ENCODE results near the gene C3orf22. TPM values are rescaled to one million over a fixed set of nuclear protein-coding genes. Genes with fewer than 3 reads are reported as not detected.
"Not testable (repeated sequence)": the region's sequence is repeated elsewhere in the genome, so short reads cannot be mapped to it uniquely, and the experiment has no call there.

The C3orf22 gene
- total RNA-seq, 1 experiment from 2014 or later = not detected

- no peak overlapping the region for H3K4me3 ChIP-seq (ENCODE audit: low read length)
- H3K27me3 ChIP-seq (ENCODE audit: low read length) = no peaks in the 10 kb centered on the region
- no peak overlapping the region for H3K9ac ChIP-seq (ENCODE audit: low read length)
- no peaks in the 10 kb centered on the region for H3K79me2 ChIP-seq (ENCODE audit: low read length)
- H3K4me2 ChIP-seq (ENCODE audit: low read depth, low read length, poor library complexity, severe bottlenecking) = no peak overlapping the region
- H3K9me2 ChIP-seq (replicated peaks; ENCODE audit: insufficient read depth, low read length) = no peaks in the 10 kb centered on the region
- no peaks in the 10 kb centered on the region for H3K9me3 ChIP-seq (ENCODE audit: low read length)
- DNase-seq = no peak
- H4K20me1 ChIP-seq (ENCODE audit: insufficient read depth, low read depth, low read length) = no peaks in the 10 kb centered on the region
- H3K36me3 ChIP-seq (ENCODE audit: insufficient read depth, low read length) = no peaks in the 10 kb centered on the region
- H2AFZ ChIP-seq (ENCODE audit: low read length) = no peak overlapping the region
- no peaks in the 10 kb centered on the region for H3K4me1 ChIP-seq (ENCODE audit: low read length)
- no peak overlapping the region for H3K27ac ChIP-seq (ENCODE audit: low read length)
These were observed 20.9 kb downstream of the C3orf22 start for GRCh38 chr3:126537730-126538281.

- no peaks in the 10 kb centered on the region for H3K79me2 ChIP-seq (ENCODE audit: low read length)
- no peak for DNase-seq
- H3K4me3 ChIP-seq (ENCODE audit: low read length) = no peak overlapping the region
- no peaks in the 10 kb centered on the region for H3K27me3 ChIP-seq (ENCODE audit: low read length)
- no peaks in the 10 kb centered on the region for H3K36me3 ChIP-seq (ENCODE audit: insufficient read depth, low read length)
- H3K9ac ChIP-seq (ENCODE audit: low read length) = no peak overlapping the region
- H3K9me3 ChIP-seq (ENCODE audit: low read length) = no peaks in the 10 kb centered on the region
- no peak overlapping the region for H3K4me2 ChIP-seq (ENCODE audit: low read depth, low read length, poor library complexity, severe bottlenecking)
- no peak overlapping the region for H3K27ac ChIP-seq (ENCODE audit: low read length)
- H3K4me1 ChIP-seq (ENCODE audit: low read length) = no peaks in the 10 kb centered on the region
- H2AFZ ChIP-seq (ENCODE audit: low read length) = no peak overlapping the region
- H3K9me2 ChIP-seq (replicated peaks; ENCODE audit: insufficient read depth, low read length) = no peaks in the 10 kb centered on the region
- H4K20me1 ChIP-seq (ENCODE audit: insufficient read depth, low read depth, low read length) = no peaks in the 10 kb centered on the region
These were observed 21.5 kb downstream of the C3orf22 start for GRCh38 chr3:126537116-126537729.

- no peak overlapping the region for H2AFZ ChIP-seq (ENCODE audit: low read length)
- H3K4me3 ChIP-seq (ENCODE audit: low read length) = no peak overlapping the region
These were observed 22.6 kb downstream of the C3orf22 start for GRCh38 chr3:126536126-126536525.

GRCh38 chr3:126535636-126536035, 23.1 kb downstream of the C3orf22 start:
- Histone ChIP-seq H3K9me2 (replicated peaks; ENCODE audit: insufficient read depth, low read length) (no peaks in the 10 kb centered on the region), H3K9me3 (ENCODE audit: low read length) (no peaks in the 10 kb centered on the region), H3K4me2 (ENCODE audit: low read depth, low read length, poor library complexity, severe bottlenecking) (no peak overlapping the region), H3K36me3 (ENCODE audit: insufficient read depth, low read length) (no peaks in the 10 kb centered on the region), H3K9ac (ENCODE audit: low read length) (no peak overlapping the region), H3K79me2 (ENCODE audit: low read length) (no peaks in the 10 kb centered on the region), H3K27ac (ENCODE audit: low read length) (no peak overlapping the region), H3K4me1 (ENCODE audit: low read length) (no peaks in the 10 kb centered on the region), H2AFZ (ENCODE audit: low read length) (no peak overlapping the region), H3K4me3 (ENCODE audit: low read length) (no peak overlapping the region), H4K20me1 (ENCODE audit: insufficient read depth, low read depth, low read length) (no peaks in the 10 kb centered on the region), H3K27me3 (ENCODE audit: low read length) (no peaks in the 10 kb centered on the region)
- DNase-seq = no peak

More at GRCh38 chr3:126536126-126536525, 22.6 kb downstream of the C3orf22 start:
- H3K4me2 ChIP-seq (ENCODE audit: low read depth, low read length, poor library complexity, severe bottlenecking) = no peak overlapping the region
- no peaks in the 10 kb centered on the region for H3K9me2 ChIP-seq (replicated peaks; ENCODE audit: insufficient read depth, low read length)
- H3K9ac ChIP-seq (ENCODE audit: low read length) = no peak overlapping the region
- no peaks in the 10 kb centered on the region for H4K20me1 ChIP-seq (ENCODE audit: insufficient read depth, low read depth, low read length)
- no peaks in the 10 kb centered on the region for H3K36me3 ChIP-seq (ENCODE audit: insufficient read depth, low read length)
- no peaks in the 10 kb centered on the region for H3K27me3 ChIP-seq (ENCODE audit: low read length)
- H3K79me2 ChIP-seq (ENCODE audit: low read length) = no peaks in the 10 kb centered on the region
- H3K27ac ChIP-seq (ENCODE audit: low read length) = no peak overlapping the region
- no peak for DNase-seq
- H3K9me3 ChIP-seq (ENCODE audit: low read length) = no peaks in the 10 kb centered on the region
- H3K4me1 ChIP-seq (ENCODE audit: low read length) = no peaks in the 10 kb centered on the region

GRCh38 chr3:126534716-126535115, 24.0 kb downstream of the C3orf22 start:
- not testable (repeated sequence) for H3K27ac ChIP-seq (ENCODE audit: low read length); H3K9me2 ChIP-seq (replicated peaks; ENCODE audit: insufficient read depth, low read length); H3K9ac ChIP-seq (ENCODE audit: low read length); H3K4me1 ChIP-seq (ENCODE audit: low read length); DNase-seq; H3K4me2 ChIP-seq (ENCODE audit: low read depth, low read length, poor library complexity, severe bottlenecking); H3K36me3 ChIP-seq (ENCODE audit: insufficient read depth, low read length); H3K79me2 ChIP-seq (ENCODE audit: low read length); H3K4me3 ChIP-seq (ENCODE audit: low read length); H2AFZ ChIP-seq (ENCODE audit: low read length); H3K27me3 ChIP-seq (ENCODE audit: low read length); H3K9me3 ChIP-seq (ENCODE audit: low read length); H4K20me1 ChIP-seq (ENCODE audit: insufficient read depth, low read depth, low read length)

- no peaks in the 10 kb centered on the region for H3K36me3 ChIP-seq (ENCODE audit: insufficient read depth, low read length)
These were observed 25.2 kb downstream of the C3orf22 start for GRCh38 chr3:126533506-126533905.

GRCh38 chr3:126531051-126531330, 27.7 kb downstream of the C3orf22 start:
- Histone ChIP-seq H4K20me1 (ENCODE audit: insufficient read depth, low read depth, low read length) (no peaks in the 10 kb centered on the region), H3K9me3 (ENCODE audit: low read length) (no peaks in the 10 kb centered on the region), H3K9me2 (replicated peaks; ENCODE audit: insufficient read depth, low read length) (no peaks in the 10 kb centered on the region), H3K4me1 (ENCODE audit: low read length) (no peaks in the 10 kb centered on the region), H3K4me3 (ENCODE audit: low read length) (no peak overlapping the region), H3K9ac (ENCODE audit: low read length) (no peak overlapping the region), H3K79me2 (ENCODE audit: low read length) (no peaks in the 10 kb centered on the region), H3K27ac (ENCODE audit: low read length) (no peak overlapping the region), H2AFZ (ENCODE audit: low read length) (no peak overlapping the region), H3K4me2 (ENCODE audit: low read depth, low read length, poor library complexity, severe bottlenecking) (no peak overlapping the region), H3K36me3 (ENCODE audit: insufficient read depth, low read length) (no peaks in the 10 kb centered on the region), H3K27me3 (ENCODE audit: low read length) (no peaks in the 10 kb centered on the region)
- no peak for DNase-seq

More at GRCh38 chr3:126533506-126533905, 25.2 kb downstream of the C3orf22 start:
- no peaks in the 10 kb centered on the region for H3K4me1 ChIP-seq (ENCODE audit: low read length)
- no peak overlapping the region for H3K9ac ChIP-seq (ENCODE audit: low read length)
- no peak overlapping the region for H3K27ac ChIP-seq (ENCODE audit: low read length)
- H3K27me3 ChIP-seq (ENCODE audit: low read length) = no peaks in the 10 kb centered on the region
- no peaks in the 10 kb centered on the region for H3K79me2 ChIP-seq (ENCODE audit: low read length)
- DNase-seq = no peak
- H4K20me1 ChIP-seq (ENCODE audit: insufficient read depth, low read depth, low read length) = no peaks in the 10 kb centered on the region
- H3K9me3 ChIP-seq (ENCODE audit: low read length) = no peaks in the 10 kb centered on the region
- H2AFZ ChIP-seq (ENCODE audit: low read length) = no peak overlapping the region
- no peaks in the 10 kb centered on the region for H3K9me2 ChIP-seq (replicated peaks; ENCODE audit: insufficient read depth, low read length)
- no peak overlapping the region for H3K4me2 ChIP-seq (ENCODE audit: low read depth, low read length, poor library complexity, severe bottlenecking)
- H3K4me3 ChIP-seq (ENCODE audit: low read length) = no peak overlapping the region

GRCh38 chr3:126530171-126531050, 28.3 kb downstream of the C3orf22 start:
- Histone ChIP-seq H3K9me2 (replicated peaks; ENCODE audit: insufficient read depth, low read length) (no peaks in the 10 kb centered on the region), H3K9ac (ENCODE audit: low read length) (no peak overlapping the region), H2AFZ (ENCODE audit: low read length) (no peak overlapping the region), H3K4me3 (ENCODE audit: low read length) (no peak overlapping the region), H3K79me2 (ENCODE audit: low read length) (no peaks in the 10 kb centered on the region), H3K4me2 (ENCODE audit: low read depth, low read length, poor library complexity, severe bottlenecking) (no peak overlapping the region), H4K20me1 (ENCODE audit: insufficient read depth, low read depth, low read length) (no peaks in the 10 kb centered on the region), H3K36me3 (ENCODE audit: insufficient read depth, low read length) (no peaks in the 10 kb centered on the region), H3K27me3 (ENCODE audit: low read length) (no peaks in the 10 kb centered on the region), H3K4me1 (ENCODE audit: low read length) (no peaks in the 10 kb centered on the region), H3K27ac (ENCODE audit: low read length) (no peak overlapping the region), H3K9me3 (ENCODE audit: low read length) (no peaks in the 10 kb centered on the region)
- no peak for DNase-seq

Measured in Karpas-422 (cell line).